ENCODE data around the gene CASP10. TPM values are rescaled to one million over a fixed set of nuclear protein-coding genes. Genes with fewer than 3 reads are reported as not detected.
"Not testable (repeated sequence)": the region's sequence is repeated elsewhere in the genome, so short reads cannot be mapped to it uniquely, and the experiment has no call there.

The CASP10 gene
- total RNA-seq, 4 donors from 2014 or later, result 13.5 to 47.0 (median 15.3) TPM

- TF ChIP-seq CTCF (IDR thresholded peaks at IDR 0.05), result no peak
- no peak for DNase-seq (ENCODE audit: low spot score)
- no peak for ATAC-seq (ENCODE audit: low FRiP score)
Observed at GRCh38 chr2:201157694-201158093, 25.2 kb upstream of the CASP10 start.

- ATAC-seq (ENCODE audit: low FRiP score) (peak; percentile 73), DNase-seq (ENCODE audit: low spot score) (no peak)
- TF ChIP-seq CTCF (IDR thresholded peaks at IDR 0.05), result no peak
Observed at GRCh38 chr2:201158111-201158929, 24.6 kb upstream of the CASP10 start.

- TF ChIP-seq CTCF (IDR thresholded peaks at IDR 0.05), result no peak
- ATAC-seq (ENCODE audit: low FRiP score), result no peak
- no peak for DNase-seq (ENCODE audit: low spot score)
Observed at GRCh38 chr2:201164166-201164565, 18.8 kb upstream of the CASP10 start.

- no peak for DNase-seq (ENCODE audit: low spot score)
Observed at GRCh38 chr2:201167546-201167945, 15.4 kb upstream of the CASP10 start.

GRCh38 chr2:201168496-201168895 lies 14.4 kb upstream of the CASP10 start:
- not testable (repeated sequence) for DNase-seq (ENCODE audit: low spot score); ATAC-seq (ENCODE audit: low FRiP score)

More at GRCh38 chr2:201167546-201167945, 15.4 kb upstream of the CASP10 start:
- no peak for TF ChIP-seq CTCF (IDR thresholded peaks at IDR 0.05)
- no peak for ATAC-seq (ENCODE audit: low FRiP score)

GRCh38 chr2:201171259-201171814 lies 11.6 kb upstream of the CASP10 start:
- TF ChIP-seq CTCF (IDR thresholded peaks at IDR 0.05), result no peak
- DNase-seq (ENCODE audit: low spot score) (no peak), ATAC-seq (ENCODE audit: low FRiP score) (no peak)

GRCh38 chr2:201172279-201172678 lies 10.7 kb upstream of the CASP10 start:
- no peak for TF ChIP-seq CTCF (IDR thresholded peaks at IDR 0.05)
- no peak for ATAC-seq (ENCODE audit: low FRiP score)
- no peak for DNase-seq (ENCODE audit: low spot score)
